Measurements from ENCODE around the gene ZMYND10. TPM values are rescaled to one million over a fixed set of nuclear protein-coding genes. Genes with fewer than 3 reads are reported as not detected.

Gene ZMYND10
- total RNA-seq, 3 donors from 2014 or later = 0.71 to 1.0 (median 0.96) TPM

GRCh38 chr3:50331364-50331907 is 14.1 kb downstream of the ZMYND10 start:
- ATAC-seq = no peak

GRCh38 chr3:50330330-50330729 is 15.2 kb downstream of the ZMYND10 start:
- peaks cover 15% of the 10 kb centered on the region for H3K36me3 Mint-ChIP-seq (ENCODE audit: insufficient read depth)
- H3K4me3 Mint-ChIP-seq = no peak overlapping the region
- no peaks in the 10 kb centered on the region for H3K9me3 Mint-ChIP-seq

More at GRCh38 chr3:50331364-50331907, 14.1 kb downstream of the ZMYND10 start:
- DNase-seq = no peak
- Mint-ChIP-seq H3K9me3 (no peaks in the 10 kb centered on the region), H3K27me3 (ENCODE audit: low read depth) (no peaks in the 10 kb centered on the region), H3K4me1 (ENCODE audit: low read depth) (peaks cover 43% of the 10 kb centered on the region), H3K4me3 (no peak overlapping the region), H3K36me3 (ENCODE audit: insufficient read depth) (peaks cover 14% of the 10 kb centered on the region)

GRCh38 chr3:50327943-50328691 is 17.4 kb downstream of the ZMYND10 start, which contains the start of gene TUSC2:
TSS of gene TUSC2 (minus strand) at chr3:50328223. CDS start at chr3:50328099, 124 bp downstream.
- ATAC-seq = peak; percentile 95 to 96
- peaks cover 10% of the 10 kb centered on the region for H3K36me3 Mint-ChIP-seq (ENCODE audit: insufficient read depth)

More at GRCh38 chr3:50330330-50330729, 15.2 kb downstream of the ZMYND10 start:
- H3K4me1 Mint-ChIP-seq (ENCODE audit: low read depth) = peaks cover 35% of the 10 kb centered on the region
- ATAC-seq (no peak), DNase-seq (no peak)
- H3K27me3 Mint-ChIP-seq (ENCODE audit: low read depth) = no peaks in the 10 kb centered on the region

GRCh38 chr3:50327129-50327528 is 18.4 kb downstream of the ZMYND10 start:
- Mint-ChIP-seq H3K4me1 (ENCODE audit: low read depth) (peaks cover 23% of the 10 kb centered on the region), H3K4me3 (peak overlapping the region; percentile 90), H3K27me3 (ENCODE audit: low read depth) (no peaks in the 10 kb centered on the region), H3K36me3 (ENCODE audit: insufficient read depth) (peaks cover 7% of the 10 kb centered on the region), H3K9me3 (no peaks in the 10 kb centered on the region)
- DNase-seq = no peak
- ATAC-seq = no peak

More at GRCh38 chr3:50327943-50328691, 17.4 kb downstream of the ZMYND10 start, which contains the start of gene TUSC2:
- peak; percentile 92 for DNase-seq
- Mint-ChIP-seq H3K4me1 (ENCODE audit: low read depth) (peaks cover 23% of the 10 kb centered on the region), H3K9me3 (no peaks in the 10 kb centered on the region), H3K4me3 (peak within 1 kb of the TSS; percentile 90), H3K27me3 (ENCODE audit: low read depth) (no peaks in the 10 kb centered on the region)

GRCh38 chr3:50326182-50326541 is 19.4 kb downstream of the ZMYND10 start:
- DNase-seq (no peak), ATAC-seq (no peak)
- Mint-ChIP-seq H3K4me3 (peak overlapping the region; percentile 90), H3K36me3 (ENCODE audit: insufficient read depth) (peaks cover 5% of the 10 kb centered on the region), H3K4me1 (ENCODE audit: low read depth) (peaks cover 23% of the 10 kb centered on the region), H3K27me3 (ENCODE audit: low read depth) (no peaks in the 10 kb centered on the region), H3K9me3 (no peaks in the 10 kb centered on the region)

GRCh38 chr3:50325497-50326181 is 19.9 kb downstream of the ZMYND10 start:
- H3K4me3 Mint-ChIP-seq = no peak overlapping the region

GRCh38 chr3:50325113-50325480 is 20.4 kb downstream of the ZMYND10 start:
- ATAC-seq (no peak), DNase-seq (no peak)
- no peaks in the 10 kb centered on the region for H3K9me3 Mint-ChIP-seq
- no peaks in the 10 kb centered on the region for H3K27me3 Mint-ChIP-seq (ENCODE audit: low read depth)
- H3K36me3 Mint-ChIP-seq (ENCODE audit: insufficient read depth) = peaks cover 3% of the 10 kb centered on the region
- H3K4me3 Mint-ChIP-seq = no peak overlapping the region
- peaks cover 29% of the 10 kb centered on the region for H3K4me1 Mint-ChIP-seq (ENCODE audit: low read depth)

More at GRCh38 chr3:50325497-50326181, 19.9 kb downstream of the ZMYND10 start:
- peaks cover 24% of the 10 kb centered on the region for H3K4me1 Mint-ChIP-seq (ENCODE audit: low read depth)
- no peaks in the 10 kb centered on the region for H3K9me3 Mint-ChIP-seq
- no peaks in the 10 kb centered on the region for H3K27me3 Mint-ChIP-seq (ENCODE audit: low read depth)
- DNase-seq (no peak), ATAC-seq (no peak)
- H3K36me3 Mint-ChIP-seq (ENCODE audit: insufficient read depth) = peaks cover 5% of the 10 kb centered on the region

- H3K27me3 Mint-ChIP-seq (ENCODE audit: low read depth) = no peaks in the 10 kb centered on the region
- ATAC-seq (peak; percentile 21 to 25), DNase-seq (peak; percentile 52)
- H3K4me3 Mint-ChIP-seq = no peak overlapping the region
- H3K36me3 Mint-ChIP-seq (ENCODE audit: insufficient read depth) = peaks cover 3% of the 10 kb centered on the region
- H3K4me1 Mint-ChIP-seq (ENCODE audit: low read depth) = peaks cover 34% of the 10 kb centered on the region
- no peaks in the 10 kb centered on the region for H3K9me3 Mint-ChIP-seq
These were observed 21.0 kb downstream of the ZMYND10 start for GRCh38 chr3:50324351-50325112.

- H3K36me3 Mint-ChIP-seq (ENCODE audit: insufficient read depth) = peaks cover 3% of the 10 kb centered on the region
- no peaks in the 10 kb centered on the region for H3K27me3 Mint-ChIP-seq (ENCODE audit: low read depth)
- no peak overlapping the region for H3K4me3 Mint-ChIP-seq
- ATAC-seq = no peak
- H3K4me1 Mint-ChIP-seq (ENCODE audit: low read depth) = peaks cover 42% of the 10 kb centered on the region
- DNase-seq = no peak
- H3K9me3 Mint-ChIP-seq = no peaks in the 10 kb centered on the region
These were observed 21.8 kb downstream of the ZMYND10 start for GRCh38 chr3:50323614-50324199.

GRCh38 chr3:50323092-50323600 is 22.4 kb downstream of the ZMYND10 start:
- H3K4me1 Mint-ChIP-seq (ENCODE audit: low read depth) = peaks cover 40% of the 10 kb centered on the region
- ATAC-seq = no peak
- H3K4me3 Mint-ChIP-seq = no peak overlapping the region

GRCh38 chr3:50322386-50323091 is 23.0 kb downstream of the ZMYND10 start, which contains the start of gene HYAL2:
TSS of gene HYAL2 (minus strand) at chr3:50322745. CDS start at chr3:50320489, 2,256 bp downstream.
- Mint-ChIP-seq H3K9me3 (no peaks in the 10 kb centered on the region), H3K4me3 (peak within 1 kb of the TSS; percentile 82), H3K27me3 (ENCODE audit: low read depth) (no peaks in the 10 kb centered on the region), H3K36me3 (ENCODE audit: insufficient read depth) (peaks cover 3% of the 10 kb centered on the region), H3K4me1 (ENCODE audit: low read depth) (peaks cover 38% of the 10 kb centered on the region)
- ATAC-seq = no peak
- no peak for DNase-seq

More at GRCh38 chr3:50323092-50323600, 22.4 kb downstream of the ZMYND10 start:
- no peak for DNase-seq
- H3K36me3 Mint-ChIP-seq (ENCODE audit: insufficient read depth) = peaks cover 3% of the 10 kb centered on the region
- no peaks in the 10 kb centered on the region for H3K9me3 Mint-ChIP-seq
- no peaks in the 10 kb centered on the region for H3K27me3 Mint-ChIP-seq (ENCODE audit: low read depth)

- Mint-ChIP-seq H3K4me3 (no peak overlapping the region), H3K4me1 (ENCODE audit: low read depth) (peaks cover 38% of the 10 kb centered on the region), H3K9me3 (no peaks in the 10 kb centered on the region), H3K36me3 (ENCODE audit: insufficient read depth) (peaks cover 3% of the 10 kb centered on the region), H3K27me3 (ENCODE audit: low read depth) (no peaks in the 10 kb centered on the region)
- no peak for DNase-seq
- no peak for ATAC-seq
These were observed 23.5 kb downstream of the ZMYND10 start for GRCh38 chr3:50322115-50322385.
